ENCODE data around the gene AFF2.
"Not testable (repeated sequence)": the region's sequence is repeated elsewhere in the genome, so short reads cannot be mapped to it uniquely, and the experiment has no call there.

Gene AFF2

DNA sequence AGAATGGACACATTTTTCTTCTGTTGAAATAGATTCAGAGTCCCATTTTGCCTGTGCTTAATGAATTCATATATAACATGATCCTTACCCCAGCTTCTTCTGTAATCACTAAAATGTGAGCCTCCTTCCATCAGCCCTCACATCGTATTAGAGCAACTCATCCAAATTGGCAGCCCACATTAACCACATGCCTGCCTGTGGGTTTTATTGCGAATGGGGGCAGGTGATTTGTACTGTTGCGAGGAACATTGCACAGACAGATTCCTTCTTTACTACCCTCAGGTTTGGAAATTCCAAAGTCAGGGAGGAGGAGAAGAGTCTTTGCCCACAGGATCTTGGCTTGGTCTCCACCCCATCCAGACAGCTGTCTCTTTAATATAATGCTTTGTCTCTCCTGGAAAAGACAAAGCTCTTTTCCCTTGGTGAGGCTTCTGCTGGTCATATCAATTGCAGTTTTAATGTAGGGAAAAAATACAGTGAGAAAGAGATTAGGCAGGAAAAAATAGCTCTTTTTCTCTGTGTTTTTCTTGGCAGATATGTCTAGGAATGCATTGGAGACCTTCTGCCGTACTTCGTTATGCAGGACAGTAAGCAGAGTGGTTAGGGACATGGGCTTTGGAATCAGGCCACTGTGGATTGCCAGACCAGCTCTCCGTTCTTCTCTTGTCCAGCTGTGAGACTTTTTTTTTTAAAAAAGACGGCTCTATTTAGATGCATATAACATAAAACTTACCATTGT is 371.2 kb downstream of the AFF2 start:
- DNase-seq = no peak

DNA sequence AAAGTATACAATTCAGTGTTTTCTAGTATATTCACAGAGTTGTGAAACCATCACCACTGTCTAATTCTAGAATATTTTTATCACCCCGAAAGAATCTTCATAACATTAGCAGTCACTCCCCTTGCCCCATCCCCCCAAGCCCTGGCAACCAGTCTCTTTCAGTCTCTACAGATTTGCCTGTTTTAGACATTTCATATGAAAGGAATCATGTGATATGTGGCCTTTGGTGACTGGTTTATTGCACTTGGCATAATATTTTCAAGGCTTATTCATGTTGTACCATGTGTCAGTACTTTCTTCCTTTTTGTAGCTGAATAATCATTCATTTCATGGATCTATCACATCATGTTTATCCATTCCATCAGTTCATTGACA is 371.7 kb downstream of the AFF2 start:
- DNase-seq = no peak

DNA sequence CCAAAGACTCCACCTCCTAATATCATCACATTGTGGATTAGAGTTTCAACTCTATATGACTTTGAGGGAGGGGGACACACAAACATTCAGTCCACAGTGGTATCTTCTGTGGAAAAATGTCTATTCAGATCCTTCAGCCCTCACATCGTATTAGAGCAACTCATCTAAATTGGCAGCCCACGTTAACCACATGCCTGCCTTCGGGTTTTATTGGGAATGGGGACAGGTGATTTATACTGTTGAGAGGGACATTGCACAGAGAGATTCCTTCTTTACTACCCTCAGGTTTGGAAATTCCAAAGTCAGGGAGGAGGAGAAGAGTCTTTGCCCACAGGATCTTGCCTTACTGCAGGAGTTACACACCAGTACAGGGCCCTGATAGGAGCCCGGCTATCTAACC is 372.5 kb downstream of the AFF2 start:
- no peak for DNase-seq

DNA sequence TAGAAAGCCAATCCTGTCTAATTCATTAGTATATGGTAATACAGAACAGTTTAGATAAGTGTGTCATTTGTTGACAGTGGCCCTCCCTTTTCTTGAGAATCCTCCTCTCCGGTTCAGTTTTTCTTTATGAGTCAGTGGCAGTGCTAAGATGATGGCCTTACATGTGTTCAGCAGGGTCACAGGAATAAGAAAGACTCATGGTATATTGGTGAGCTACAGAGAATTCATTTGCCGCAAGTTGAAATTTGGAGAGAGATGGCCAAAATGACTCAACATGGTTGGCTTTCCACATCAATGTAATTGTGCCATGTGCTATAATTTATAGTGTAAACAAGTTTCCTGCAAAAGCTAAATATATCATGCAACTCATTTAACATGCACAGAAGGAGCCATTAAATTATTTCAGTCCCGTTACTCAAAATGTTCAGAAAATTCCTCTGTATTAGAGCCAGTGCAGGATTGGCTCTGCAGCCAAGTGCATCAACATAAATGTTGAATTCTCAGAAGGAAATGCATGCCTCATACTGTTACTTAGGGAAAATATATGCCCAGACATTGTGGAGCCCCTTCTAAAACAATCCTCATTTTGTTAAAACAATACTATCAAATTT is 374.3 kb downstream of the AFF2 start:
- DNase-seq = no peak

DNA sequence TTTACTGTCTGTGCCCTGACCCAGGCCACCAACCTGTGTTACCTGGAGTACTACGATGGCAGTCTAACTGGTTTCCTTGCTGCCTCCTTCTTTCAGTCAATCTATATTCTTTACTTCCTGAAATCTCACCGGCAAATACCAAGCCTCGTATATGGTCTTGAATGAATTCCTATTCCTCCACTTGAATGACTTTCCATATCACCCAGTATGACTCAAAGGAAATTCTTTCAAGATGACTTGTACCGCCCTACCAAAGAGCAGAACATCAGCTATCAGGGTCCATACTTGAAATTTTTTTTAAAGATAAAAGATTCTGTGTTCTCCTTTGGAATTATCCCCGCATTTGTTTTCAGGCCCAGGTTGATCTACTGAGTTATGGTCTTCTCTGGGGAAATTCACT is 378.0 kb downstream of the AFF2 start:
- no peak for DNase-seq

DNA sequence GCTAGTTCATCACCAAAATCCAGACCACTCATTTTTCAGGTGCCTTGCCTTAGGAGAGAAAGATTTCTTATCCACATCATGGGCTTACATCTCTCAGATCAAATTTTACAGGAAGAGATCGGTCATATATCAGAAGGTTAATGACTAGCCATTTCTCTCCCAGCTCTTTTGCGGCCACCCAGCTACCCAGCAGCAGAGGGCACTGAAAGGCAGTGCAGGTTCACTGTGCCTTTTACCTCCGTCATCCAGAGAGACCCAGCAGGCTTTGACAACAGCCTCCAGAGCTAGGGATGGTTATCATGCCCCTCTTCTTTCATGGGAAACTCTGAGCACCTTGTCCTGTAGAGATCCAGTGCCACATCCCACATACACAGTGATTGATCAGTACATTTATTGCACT is 384.8 kb downstream of the AFF2 start:
- DNase-seq = no peak

DNA sequence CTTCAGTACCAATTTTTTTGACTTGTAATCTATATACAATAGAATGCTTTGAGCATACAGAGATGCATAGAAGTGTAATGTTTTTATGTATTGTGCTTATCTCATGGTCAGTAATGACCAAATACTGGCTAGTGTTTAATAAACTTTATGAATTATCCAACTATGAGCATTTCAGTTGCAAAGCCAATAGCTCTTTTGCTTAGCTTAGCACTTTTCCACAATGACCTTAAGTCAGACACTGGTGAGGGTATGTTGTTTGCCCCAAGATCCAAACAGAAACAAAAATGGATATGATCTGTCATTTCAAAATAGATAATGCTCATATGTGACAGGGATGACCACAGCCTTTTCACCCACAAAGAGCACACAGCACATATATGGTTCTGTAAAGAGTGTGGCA is 393.0 kb downstream of the AFF2 start:
- DNase-seq = no peak

DNA sequence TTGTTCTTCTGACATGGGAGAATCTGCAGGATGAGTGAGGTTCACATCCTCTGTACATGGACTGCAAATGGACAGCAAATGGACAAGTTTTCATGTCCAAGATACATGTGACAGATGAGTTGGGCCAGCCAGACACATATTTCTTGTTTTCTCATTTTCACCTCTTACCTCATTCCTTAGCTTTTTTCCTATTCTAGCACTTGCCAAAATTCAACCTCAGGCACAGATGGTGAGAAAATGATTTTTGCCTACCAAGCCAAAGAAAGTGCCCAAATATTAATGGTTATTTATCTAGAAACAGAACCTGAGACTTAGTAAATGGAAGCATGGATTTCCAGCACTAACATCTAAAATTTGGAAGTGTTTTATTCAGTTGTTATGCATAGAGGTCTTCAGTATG is 402.2 kb downstream of the AFF2 start:
- no peak for DNase-seq

DNA sequence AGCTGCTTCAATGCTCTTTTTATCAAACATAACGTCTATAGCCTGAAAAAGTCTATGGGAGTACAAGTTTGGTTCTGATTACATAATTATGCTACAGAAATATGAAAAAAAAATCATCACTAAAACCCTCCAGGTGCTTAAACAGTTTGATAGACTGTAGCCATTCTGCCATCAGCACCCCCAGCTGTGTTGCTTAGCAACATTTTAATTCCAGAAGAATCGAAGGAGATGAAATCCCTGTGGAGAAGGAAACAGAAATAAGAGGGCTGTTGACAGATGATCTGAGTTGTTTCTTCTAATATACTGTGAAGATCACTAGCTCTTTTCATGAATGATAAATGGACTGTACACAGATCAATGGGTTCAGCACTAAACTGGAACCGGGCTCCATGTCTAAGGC is 402.8 kb downstream of the AFF2 start:
- DNase-seq = no peak

DNA sequence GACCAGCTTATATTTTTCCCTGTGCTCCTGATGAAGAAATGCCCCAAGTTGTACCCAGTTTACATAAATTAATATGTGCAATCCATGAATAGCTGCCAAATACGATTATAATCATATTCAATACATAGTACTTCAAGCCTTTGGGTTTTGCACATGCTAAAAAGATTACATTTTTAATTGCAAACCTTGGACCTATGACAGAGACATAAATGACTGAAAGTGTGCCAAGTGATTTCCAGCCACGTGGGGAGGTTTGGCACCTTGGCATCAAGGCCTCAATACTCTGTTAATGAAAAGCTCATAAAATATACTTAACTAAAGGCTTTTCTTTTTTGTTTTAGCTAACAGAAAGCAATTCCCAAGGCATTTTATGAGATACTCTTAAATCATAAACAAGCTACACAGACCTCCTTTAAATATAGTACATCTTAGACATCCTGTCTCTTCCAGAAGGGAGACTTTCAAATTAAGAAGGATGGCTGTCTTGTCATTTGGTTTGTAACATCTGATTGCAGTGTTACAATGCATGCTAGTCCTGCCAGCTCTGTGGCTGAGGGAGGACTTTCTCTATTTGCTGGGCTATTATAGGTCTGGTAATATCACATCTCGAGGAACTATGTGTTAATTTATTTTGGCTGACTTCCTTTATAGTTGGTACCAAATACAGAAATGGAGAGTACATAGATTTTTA is 404.1 kb downstream of the AFF2 start:
- no peak for DNase-seq

DNA sequence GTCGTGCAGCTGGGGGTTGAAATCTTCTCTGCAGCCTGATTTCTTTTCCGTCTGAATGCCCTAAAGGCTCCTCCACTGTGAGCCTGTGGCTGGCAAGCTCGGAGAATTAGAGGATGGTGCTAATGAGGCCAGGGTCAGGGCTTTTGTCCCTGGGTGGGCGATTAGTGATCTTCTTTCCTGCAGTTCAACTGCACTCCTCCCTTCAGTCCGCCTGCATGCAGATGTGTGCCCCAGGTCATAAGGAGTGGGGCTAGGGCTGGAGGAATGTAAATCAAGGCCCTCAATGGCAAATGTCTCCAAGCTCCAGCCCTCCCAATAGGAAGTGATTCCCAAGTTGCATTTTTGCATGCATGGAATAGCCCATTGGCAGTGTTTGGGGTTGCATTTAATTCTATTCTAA is 405.0 kb downstream of the AFF2 start:
- DNase-seq = no peak

DNA sequence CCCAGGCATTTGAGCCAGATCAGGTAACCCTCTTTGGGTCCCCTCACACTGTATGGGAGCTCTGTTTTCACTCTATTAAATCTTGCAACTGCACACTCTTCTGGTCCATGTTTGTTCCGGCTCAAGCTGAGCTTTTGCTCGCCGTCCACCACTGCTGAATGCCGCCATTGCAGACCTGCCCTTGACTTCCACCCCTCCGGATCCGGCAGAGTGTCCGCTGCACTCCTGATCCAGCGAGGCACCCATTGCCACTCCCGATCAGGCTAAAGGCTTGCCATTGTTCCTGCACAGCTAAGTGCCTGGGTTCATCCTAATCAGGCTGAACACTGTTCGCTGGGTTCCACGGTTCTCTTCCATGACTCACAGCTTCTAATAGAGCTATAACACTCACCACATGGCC is 406.2 kb downstream of the AFF2 start:
- not testable (repeated sequence) for DNase-seq

DNA sequence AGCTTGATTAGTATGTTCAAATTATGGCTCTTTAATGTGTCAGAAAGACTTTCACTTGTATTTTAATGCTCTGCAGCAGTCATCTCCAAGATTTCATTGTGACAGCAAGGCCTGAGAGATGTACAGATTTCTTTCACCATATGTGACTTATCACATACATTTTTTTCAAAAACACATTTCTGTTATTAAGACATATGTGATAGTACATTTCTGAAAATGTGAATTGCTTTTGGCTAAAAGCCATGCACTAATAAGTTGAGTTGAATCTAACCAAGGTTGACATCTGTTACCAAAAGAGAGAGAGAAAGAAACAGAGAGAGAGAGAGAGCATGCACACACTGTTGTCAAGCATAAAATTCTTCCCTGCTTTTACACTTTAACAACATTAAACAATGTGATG is 409.3 kb downstream of the AFF2 start:
- DNase-seq = no peak

DNA sequence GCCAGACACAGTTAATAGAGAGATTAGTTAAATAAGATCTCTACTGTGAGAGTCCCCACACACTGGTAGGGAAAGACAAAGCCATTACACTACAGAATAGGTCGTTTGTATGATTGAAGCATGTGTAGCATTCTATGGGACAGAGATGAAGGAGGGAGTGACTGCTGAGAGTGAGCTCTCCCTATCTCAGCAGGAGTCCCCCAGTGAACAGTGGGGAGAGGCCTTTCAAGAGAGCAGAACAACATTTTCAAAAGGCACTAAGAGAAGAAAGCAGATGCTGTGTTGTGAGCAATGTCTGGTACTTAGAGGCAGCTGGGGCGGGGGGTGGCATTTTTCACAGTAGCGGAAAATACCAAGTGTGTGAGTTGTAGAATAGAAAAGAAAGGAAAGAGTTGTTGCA is 413.6 kb downstream of the AFF2 start:
- no peak for DNase-seq

DNA sequence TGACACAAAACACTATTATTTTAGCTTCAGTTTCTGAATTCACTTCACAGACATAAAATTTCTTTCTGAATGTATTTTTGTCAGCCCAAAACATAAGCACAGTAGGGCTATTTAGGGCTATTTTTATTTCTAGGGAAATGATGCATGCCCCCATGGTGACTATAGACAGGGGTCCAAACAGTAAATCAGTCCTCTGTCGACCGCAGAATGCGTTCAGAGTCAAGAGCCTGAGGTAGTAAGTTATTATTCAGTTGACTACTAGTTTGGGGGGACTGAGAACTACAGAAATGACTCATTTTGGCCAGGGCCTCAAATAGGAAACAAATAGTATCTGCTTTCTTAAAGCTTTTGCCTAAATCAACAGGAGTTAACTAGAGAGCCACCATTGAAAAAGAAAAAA is 414.4 kb downstream of the AFF2 start:
- DNase-seq = no peak

DNA sequence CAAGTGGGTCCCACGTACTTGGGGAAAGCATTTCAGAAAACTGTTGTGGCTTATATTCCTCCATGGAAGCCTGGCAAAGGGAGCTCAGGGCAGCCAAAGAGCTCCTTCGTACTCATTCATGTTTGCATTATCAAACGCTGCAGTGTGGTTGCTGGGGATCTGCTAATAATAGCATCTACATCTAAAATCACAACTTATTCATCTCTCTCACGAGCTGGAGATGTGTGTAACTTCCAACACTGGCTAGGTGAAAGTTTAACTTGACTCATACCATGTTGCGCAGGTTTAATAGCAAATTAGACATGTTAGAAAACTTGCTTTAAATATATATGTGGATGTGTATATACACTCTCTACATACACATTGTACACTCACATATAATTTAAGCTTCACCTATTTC is 415.1 kb downstream of the AFF2 start:
- DNase-seq = no peak

DNA sequence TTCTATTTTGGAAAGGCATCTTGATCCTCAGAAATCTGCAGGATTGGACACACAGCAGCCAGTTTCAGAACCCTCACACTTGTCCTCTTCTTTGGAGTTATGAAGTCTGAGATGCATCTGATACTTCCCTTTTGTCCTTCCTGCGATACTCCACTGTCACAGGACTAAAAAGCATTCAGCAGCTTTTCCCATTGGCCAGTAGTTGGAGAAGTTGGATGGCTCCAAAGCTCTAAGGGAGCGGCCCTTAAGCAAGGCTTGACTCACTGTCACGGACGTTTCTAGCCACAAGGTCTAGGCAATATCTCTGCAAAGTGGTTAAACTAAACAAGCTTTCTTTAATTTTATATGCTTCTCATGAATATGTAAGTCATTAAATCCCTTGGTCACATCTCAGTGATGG is 417.0 kb downstream of the AFF2 start:
- DNase-seq = no peak

DNA sequence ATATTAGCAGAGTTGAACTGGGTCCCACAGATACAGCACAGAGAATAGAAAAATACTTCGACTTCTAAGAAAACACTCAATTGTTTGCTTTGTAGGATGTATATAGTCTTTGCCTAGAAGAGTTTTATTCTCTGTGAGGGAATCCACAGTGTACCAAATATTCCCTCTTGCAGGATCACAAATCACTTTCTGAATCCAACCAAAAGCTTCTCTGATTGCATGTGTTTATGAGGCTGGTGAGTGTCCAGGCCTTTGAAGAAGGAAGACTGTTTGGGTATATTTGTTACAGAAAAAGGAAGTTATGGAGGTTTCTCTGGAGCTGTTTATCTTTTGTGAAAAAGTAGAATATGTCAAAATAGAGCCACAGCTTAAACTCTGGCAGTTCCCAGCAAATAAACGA is 423.2 kb downstream of the AFF2 start:
- DNase-seq = no peak

DNA sequence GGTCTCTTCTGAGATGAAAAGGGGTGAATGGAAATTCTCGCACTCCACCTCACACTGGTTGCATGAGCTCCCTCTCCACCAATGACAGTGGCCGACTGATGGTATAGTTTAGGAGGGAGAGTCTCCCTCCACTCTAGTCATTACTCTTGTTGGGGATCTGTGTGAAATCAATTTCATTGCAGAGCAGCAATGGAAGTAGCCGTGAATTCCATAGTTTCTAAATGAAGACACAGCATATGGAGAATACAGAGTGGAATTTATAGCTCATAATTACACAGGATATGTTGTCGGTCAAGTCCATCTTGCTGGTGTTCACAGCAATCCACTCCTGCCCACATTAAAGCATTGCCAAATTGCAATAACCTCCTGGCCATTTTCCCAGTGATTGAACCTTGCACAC is 426.0 kb downstream of the AFF2 start:
- no peak for DNase-seq

DNA sequence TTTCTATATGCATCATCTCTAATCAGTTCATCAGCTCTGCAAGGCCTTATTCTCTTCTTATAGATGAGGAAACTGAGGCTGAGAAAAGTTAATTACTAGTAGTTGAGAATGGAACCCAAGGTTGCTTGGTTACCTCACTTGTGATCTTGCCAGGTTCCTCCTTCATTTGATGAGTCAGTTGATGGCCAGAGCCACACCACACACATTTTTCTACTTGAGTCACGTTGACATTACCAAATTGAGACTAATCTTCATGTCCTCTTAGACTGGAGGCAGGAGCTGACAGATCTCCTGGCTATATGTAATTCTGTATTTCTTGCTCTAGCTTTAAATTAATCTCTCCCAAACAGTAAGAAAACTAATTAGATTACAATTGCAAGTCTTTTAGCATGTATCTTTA is 428.4 kb downstream of the AFF2 start:
- no peak for DNase-seq

DNA sequence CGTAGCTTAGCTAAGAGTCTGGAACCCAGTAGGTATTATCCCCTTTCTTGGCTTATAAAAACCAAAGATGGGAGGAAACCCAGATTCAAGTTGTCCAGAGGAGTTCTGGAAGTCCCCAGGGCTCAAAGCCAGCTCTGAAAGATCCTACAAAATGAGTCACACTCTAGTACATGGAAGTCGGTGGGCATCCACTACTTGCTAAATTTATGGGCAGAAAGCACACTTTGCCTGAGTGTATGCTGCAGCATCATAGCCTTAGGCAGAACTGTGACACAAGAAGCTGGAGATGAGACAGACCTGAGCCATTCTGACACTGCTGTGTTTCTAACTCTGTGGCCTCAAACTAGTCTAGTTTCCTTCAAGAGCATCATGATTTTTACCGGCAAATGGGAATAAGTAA is 429.3 kb downstream of the AFF2 start:
- no peak for DNase-seq

DNA sequence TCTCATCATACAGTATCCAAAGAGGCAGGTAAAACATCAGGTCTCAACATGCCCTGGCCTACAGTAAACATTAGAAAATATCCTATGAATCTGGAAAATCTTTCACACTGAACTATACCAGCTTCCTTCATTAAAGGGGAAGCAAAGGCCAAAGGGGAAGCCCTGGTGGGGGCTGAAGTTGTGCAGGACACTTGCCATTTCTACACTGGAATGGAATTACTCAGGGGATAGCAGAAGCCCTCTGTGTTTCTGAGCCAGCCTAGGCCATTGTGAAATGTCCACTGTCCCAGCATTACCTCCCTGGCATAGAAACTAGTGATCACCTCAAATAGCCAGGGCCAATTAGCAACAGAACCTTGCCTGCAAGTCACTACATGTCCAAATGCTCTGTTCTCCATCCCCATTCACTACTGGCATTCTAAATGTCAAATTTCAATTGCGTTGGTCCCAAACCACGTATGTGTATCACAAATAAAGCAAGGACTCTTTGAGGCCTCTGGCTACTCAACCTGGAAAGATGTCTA is 429.9 kb downstream of the AFF2 start:
- DNase-seq = no peak

DNA sequence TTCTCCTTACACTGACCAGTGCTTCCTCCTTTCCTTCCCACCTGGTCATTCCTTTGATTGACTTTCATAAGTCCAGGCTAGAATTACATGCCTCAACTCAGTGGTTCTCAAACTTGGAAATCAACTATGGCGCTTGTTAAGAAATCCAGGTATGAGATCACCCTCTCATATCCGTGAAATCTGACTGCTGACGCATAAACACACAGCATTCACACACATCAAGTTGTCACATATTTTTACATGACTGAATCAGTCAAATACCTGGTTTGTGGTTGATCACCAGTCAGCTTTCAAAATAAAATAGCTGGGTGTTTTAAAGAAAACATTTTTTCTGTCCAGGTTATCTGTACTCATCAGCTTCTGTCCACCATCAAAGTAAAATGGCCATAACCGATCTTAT is 433.5 kb downstream of the AFF2 start:
- no peak for DNase-seq

DNA sequence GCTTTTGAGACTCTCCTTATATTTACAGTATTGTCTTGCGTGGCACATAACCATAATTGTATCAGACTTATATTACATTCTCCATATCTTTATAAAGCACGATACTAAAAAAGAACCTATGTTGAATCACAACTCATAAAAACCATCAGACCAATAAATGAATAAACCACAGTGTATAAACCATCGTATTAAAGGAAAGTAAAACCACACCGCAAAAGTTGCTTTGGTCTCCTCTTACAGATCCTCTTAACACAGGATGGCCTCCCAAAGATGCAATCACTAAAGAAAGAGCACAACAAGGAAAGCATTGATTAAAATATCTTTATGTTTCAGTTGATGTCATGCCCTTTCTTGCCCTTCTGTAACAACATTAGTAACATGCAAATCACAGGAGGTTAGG is 437.9 kb downstream of the AFF2 start:
- DNase-seq = no peak
